ENCODE data around the gene NOP53.
"Not testable (repeated sequence)": the region's sequence is repeated elsewhere in the genome, so short reads cannot be mapped to it uniquely, and the experiment has no call there.

The NOP53 gene

DNA sequence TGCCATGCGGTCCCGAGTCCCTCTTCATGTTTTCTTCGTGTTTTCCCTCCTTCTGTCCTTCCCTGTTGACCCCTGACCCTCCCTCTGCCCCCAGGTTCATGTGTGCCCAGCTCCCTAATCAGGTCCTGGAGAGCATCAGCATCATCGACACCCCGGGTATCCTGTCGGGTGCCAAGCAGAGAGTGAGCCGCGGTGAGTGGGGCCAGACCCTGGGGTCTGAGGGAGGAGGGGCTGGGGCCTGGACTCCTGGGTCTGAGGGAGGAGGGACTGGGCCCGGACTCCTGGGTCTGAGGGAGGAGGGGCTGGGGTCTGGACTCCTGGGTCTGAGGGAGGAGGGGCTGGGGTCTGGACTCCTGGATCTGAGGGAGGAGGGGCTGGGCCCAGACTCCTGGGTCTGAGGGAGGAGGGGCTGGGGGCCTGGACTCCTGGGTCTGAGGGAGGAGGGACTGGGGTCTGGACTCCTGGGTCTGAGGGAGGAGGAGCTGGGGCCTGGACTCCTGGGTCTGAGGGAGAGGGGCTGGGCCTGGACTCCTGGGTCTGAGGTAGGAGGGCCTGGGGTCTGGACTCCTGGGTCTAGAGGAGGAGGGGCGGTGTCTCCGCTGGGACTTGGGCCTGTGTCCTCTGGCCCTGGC is 26.8 kb upstream of the NOP53 start:
- not testable (repeated sequence) for DNase-seq

DNA sequence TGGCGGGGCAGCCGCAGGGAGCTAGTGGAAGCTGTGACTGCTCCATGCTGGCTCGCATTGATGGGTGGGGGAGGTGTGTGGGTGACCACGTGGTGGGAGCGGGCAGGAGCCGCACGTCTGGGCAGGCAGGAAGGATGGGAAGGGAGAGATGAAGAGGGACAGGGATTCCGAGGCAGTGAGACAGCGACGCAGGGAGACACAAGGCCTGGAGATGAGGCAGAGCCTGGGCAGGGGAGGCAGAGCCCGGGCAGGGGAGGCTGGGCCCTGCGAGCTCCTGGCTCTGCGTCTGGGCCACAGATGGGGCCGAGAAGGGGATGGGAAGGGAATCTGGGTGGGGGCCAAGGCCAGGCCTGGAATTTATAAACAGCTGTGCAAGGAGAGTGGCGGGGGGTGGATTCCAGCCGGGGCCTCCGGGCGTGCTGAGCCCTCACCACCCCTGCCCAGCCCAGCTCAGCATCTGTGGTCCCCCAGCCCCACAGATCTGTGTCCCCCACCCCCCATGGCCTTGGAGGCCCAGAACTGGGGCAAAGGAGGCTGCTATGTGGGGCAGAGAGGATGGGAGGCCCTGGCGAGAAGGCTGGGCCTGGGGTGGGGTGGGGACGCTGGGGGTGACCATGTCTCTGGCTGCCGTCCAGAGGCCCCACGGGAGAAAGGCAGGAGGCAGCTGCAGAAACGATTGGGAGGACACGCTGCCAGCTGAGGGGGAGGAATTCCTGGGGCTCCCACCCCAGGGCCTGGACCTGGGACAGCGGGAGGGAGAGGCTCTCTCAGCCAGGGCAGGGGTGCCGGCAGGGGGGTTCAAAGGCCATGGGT is 26.1 kb upstream of the NOP53 start:
- peak; percentile 100 for DNase-seq

DNA sequence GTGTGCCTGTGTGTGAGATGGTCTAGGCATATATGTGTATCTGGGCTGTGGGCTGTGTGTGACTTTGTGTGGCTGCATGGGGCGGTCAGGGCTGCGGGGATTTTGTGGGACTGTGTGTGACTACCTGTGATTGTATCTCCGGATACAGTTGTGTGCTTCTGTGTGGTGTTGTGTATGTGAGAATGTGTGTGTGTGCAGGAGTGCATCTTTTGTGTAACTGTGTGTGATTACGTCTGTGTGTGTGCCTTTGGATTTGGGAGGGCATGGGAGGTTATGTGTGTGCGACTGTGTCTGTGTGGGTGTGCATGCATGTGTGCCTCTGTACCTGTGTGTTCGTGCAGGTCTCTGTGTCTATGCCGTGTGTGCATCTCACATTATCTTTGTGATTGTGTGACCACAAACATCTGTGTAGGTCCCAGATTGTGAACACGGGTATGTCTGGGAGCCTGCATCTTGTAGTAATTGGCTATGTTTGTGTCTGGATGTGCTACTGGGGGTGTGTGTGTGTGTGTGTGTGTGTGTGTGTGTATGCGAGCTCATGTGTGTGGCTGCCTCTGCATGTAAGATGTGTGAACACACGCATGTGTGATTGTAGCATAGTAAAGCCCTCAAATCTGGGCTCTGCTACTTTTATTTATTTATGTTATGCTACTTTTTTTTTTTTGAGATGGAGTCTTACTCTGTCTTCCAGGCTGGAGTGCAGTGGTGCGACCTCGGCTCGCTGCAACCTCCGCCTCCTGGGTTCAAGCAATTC is 24.5 kb upstream of the NOP53 start:
- no peak for DNase-seq

DNA sequence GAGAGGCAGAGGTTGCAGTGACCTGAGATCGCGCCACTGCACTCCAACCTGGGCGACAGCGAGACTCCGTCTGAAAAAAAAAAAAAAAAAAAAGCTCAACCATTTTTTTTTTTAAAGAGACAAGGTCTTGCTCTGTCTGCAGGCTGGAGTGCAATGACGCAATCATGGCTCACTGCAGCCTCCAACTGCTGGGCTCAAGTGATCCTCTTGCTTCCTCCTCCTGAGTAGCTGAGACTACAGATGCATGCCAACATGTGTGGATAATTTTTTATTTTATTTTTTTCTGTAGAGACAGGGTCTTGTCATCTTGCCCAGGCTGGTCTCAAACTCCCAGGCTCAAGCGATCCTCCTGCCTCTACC is 21.8 kb upstream of the NOP53 start:
- peak; percentile 83 for DNase-seq

DNA sequence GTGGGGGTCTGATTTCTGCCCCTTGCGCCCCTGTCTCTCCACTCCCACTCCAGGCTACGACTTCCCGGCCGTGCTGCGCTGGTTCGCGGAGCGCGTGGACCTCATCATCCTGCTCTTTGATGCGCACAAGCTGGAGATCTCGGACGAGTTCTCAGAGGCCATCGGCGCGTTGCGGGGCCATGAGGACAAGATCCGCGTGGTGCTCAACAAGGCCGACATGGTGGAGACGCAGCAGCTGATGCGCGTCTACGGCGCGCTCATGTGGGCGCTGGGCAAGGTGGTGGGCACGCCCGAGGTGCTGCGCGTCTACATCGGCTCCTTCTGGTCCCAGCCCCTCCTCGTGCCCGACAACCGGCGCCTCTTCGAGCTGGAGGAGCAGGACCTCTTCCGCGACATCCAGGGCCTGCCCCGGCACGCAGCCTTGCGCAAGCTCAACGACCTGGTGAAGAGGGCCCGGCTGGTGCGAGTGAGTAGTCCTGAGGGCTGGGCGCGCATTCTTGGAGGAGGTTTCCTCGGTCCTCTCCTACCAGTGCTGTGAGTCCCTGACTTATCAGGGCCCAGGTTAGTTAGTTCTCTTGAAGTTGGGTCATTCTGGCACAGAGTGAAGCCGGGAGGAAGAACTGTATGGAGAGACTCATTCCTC is 19.5 kb upstream of the NOP53 start:
- DNase-seq: no peak

DNA sequence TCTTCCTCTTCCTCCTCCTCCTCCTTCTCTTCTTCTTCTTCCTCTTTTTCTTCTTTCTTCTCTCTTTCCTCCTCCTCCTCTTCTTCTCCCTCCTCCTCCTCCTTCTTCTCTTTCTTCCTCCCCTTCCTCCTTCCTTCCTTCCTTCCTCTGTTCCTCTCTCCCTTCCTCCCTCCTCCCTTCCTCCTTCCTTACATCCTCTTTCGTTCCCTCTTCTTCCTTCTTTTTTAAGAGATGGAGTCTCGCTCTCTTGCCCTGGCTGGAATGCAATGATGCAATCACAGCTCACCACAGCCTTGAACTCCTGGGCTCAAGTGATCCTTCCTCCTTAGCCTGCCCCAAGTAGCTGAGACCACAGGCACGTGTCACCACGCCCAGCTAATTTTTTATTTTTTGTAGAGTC is 18.9 kb upstream of the NOP53 start:
- peak; percentile 67 for DNase-seq

DNA sequence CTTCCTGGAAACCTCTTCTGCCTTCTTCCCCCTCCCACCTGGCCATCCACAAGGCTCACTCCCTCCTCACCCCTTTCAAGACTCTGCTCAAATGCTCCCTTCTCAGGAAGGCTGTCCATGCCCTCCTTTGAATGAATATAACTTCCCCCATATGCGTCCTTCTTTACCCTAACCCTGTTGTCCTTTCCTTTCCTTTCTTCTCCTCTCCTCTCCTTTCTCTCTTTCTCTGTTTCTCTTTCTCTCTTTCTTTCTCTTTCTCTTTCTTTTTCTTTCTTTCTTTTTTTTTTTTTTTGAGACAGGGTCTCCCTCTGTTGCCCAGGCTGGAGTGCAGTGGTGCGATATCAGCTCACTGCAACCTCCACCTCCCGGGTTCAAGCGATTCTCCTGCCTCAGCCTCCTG is 17.1 kb upstream of the NOP53 start:
- not testable (repeated sequence) for DNase-seq

DNA sequence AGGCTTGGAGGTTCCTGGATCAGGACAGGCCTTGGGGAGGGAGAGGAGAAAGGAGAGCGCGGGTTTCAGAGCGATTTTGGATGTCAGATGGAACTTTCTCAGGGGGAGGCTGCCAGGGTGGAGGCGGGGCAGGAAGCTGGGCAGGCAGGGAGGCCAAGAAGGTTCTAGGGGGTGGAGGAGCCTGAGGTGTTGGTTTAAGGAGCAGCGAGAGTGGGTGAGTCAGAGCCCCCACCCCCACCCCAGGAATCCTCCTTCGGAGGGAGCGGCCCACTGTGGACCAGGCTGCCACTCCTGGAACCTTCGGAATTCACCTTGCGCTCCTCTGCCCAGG is 15.9 kb upstream of the NOP53 start:
- DNase-seq: peak; percentile 80

DNA sequence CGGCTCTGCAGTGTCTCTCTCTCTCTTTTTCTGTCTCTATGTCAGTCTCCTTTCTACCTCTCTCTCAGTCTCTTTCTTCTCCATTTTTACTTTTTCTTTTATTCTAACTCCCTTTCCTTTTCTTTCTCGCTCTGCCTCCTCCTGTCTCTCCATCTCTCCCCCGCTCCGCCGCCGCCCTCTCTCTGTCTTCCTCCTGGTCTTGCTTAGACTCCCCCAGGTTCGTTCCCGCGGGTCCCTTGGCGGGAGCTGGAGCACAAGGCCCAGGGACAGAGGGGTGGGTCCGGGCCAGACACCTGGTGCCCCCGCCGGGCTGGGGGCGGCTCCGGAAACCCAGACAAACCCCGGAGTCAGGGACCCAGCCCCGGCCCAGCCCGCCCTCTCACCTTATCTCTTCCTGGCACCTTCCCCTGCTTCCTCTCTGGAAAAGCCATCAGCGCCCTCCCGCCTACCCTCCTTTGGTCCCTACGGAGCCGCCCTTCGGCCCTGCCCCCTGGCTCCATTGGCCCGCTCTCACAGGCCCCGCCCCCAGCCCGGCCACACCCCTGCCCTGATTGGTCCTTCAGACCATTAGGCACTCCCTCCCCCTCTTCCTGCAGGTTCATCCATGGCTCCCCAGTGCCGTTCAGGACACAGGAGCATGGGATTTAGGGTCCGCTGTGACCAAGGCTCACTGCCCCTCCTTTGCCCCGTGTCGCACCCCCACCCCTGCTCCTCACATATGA is 15.4 kb upstream of the NOP53 start:
- no peak for DNase-seq

DNA sequence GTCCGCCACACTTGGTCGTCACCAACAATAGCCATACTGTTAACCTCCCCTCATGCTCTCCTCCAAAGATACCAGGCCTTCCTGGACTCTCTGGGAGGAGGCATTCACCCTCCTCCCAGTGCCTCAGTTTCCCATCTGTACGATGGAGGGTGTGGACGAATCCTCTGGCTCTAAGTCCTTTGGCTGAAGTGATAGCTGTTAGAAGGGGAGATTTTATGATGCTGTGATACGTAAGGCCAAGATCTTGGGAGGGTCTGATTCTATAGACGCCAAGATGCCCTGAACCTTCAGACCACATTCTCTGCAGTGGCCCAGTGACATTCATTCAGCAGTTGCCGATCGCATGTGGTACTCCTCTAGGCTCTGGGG is 14.8 kb upstream of the NOP53 start:
- no peak for DNase-seq

DNA sequence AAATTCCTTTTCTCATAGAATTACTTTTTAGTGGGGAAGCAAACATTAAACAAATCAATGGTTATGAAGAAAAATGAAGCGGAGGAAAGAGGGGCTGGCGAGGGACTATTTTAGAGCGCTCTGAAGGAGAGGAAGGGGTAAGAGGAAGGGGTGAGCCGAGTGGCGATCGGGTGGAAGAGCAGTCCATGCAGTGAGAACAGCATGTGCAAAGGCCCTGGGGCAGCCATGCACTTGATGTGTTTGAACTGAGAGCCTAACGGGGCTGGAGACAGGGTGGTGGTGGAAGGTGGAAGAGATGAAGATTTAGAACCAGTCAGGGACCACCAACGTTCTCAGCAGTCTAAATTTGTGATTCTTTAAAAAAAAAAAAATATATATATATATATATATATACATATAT is 14.4 kb upstream of the NOP53 start:
- no peak for DNase-seq

DNA sequence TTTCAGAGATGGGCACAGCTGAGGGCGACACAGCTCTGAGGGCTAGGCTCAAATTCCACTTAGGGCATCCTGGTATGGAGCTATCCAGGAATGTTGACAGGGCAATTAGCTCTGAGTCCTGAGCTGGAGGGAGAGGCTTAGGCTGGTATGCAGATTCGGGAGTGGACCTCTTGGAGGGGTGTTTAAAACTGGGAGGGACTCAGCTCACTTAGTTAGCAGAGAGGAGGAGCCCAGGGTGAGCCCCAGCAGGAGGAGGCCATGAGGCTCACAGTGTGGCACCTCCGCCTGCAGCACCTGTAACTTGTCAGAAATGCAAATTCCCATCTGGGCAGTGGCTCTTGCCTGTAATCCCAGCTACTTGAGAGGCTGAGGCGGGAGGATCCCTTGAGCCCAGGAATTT is 10.2 kb upstream of the NOP53 start:
- DNase-seq: no peak

DNA sequence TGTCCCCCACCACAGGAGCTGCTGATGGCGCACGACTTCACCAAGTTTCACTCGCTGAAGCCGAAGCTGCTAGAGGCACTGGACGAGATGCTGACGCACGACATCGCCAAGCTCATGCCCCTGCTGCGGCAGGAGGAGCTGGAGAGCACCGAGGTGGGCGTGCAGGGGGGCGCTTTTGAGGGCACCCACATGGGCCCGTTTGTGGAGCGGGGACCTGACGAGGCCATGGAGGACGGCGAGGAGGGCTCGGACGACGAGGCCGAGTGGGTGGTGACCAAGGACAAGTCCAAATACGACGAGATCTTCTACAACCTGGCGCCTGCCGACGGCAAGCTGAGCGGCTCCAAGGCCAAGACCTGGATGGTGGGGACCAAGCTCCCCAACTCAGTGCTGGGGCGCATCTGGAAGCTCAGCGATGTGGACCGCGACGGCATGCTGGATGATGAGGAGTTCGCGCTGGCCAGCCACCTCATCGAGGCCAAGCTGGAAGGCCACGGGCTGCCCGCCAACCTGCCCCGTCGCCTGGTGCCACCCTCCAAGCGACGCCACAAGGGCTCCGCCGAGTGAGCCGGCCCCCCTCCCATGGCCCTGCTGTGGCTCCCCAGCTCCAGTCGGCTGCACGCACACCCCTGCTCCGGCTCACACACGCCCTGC is 4.4 kb upstream of the NOP53 start:
- no peak for DNase-seq

DNA sequence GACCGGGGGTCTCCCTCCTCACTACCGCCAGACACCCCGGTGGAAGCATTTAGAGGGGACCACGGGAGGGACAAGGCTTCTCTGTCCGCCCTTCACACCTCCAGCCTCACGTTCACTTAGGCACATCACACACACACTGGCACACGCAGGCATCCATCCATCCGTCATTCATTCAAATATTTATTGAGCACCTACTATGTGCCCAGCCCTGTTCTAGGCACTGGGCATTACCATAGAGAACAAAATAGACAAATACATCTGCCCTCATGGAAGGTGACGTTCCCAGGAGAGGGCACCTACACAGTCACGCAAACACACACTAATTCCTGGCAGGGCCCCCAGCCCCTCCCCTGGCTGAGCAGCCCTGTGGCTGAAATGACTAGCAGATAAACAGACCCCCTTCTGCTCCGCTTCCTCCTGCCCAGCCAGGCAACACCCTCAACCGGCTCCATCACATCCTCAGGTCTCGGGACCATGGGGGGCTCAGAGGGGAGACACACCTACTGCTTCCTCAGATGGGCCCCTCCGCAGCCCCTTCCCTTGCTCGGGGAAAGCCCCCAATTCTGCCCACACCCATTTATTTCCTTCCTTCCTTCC is 3.7 kb upstream of the NOP53 start:
- DNase-seq: no peak

DNA sequence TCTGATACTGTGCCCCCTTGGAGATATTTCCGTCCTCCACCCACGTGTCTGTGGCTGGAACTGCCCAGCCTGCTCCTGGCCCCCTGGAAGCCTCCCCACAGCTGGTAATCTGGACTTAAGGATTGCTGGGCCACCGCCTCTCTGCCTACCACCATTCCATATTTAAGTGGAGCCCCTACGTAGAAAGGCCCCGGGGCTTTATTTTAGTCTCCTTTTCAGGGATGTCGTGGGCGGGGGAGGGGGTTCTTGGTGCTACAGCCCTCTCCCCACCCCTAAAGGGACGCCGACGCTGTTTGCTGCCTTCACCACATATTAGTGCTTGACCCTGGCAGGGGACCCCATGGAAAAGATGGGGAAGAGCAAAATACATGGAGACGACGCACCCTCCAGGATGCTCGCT is 2.7 kb upstream of the NOP53 start:
- DNase-seq: no peak

DNA sequence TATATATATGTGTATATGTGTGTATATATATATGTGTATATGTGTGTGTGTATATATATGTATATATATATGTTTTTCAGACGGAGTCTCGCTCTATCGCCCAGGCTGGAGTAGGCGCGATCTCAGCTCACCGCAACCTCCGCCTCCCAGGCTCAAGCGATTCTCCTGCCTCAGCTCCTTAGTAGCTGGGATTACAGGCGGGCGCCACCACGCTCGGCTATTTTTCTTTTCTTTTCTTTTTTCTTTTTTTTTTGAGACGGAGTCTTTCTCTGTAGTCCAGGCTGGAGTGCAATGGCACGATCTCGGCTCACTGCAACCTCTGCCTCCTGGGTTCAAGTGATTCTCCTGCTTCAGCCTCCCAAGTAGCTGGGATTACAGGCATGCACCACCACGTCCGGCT is 783 bp downstream of the NOP53 start:
- not testable (repeated sequence) for DNase-seq

DNA sequence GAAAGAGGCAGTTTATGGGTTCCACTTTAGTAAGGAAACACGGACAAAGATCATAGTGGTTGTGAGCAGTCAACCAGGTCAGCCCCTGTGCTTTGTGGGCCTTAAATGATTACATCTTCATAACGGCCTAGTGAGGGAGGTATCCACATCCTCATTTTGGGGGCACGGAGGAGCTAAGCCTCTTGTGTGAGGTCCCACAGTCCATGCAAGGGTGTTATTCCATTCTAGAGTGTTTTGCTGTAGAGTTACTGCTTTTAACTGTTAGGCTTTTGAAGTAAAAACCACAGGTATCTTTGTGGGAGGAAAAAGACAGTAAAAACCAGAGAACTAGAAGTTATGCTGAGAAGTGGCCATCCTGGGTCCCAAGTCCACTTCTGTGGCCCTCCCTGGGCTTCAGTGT is 4.0 kb downstream of the NOP53 start:
- no peak for DNase-seq

DNA sequence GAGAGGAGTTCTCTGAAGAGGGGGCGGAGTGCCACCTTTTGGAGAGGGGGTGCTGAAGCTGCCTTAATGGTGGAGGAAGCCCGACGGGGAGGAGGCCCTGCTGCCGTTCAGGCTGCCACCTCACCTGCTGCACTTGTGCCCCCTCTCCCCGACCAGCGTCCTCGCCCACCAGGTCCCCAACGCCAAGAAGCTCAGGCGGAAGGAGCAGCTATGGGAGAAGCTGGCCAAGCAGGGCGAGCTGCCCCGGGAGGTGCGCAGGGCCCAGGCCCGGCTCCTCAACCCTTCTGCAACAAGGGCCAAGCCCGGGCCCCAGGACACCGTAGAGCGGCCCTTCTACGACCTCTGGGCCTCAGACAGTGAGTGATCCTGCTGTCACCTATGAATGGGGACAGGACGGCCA is 5.4 kb downstream of the NOP53 start:
- DNase-seq: no peak

DNA sequence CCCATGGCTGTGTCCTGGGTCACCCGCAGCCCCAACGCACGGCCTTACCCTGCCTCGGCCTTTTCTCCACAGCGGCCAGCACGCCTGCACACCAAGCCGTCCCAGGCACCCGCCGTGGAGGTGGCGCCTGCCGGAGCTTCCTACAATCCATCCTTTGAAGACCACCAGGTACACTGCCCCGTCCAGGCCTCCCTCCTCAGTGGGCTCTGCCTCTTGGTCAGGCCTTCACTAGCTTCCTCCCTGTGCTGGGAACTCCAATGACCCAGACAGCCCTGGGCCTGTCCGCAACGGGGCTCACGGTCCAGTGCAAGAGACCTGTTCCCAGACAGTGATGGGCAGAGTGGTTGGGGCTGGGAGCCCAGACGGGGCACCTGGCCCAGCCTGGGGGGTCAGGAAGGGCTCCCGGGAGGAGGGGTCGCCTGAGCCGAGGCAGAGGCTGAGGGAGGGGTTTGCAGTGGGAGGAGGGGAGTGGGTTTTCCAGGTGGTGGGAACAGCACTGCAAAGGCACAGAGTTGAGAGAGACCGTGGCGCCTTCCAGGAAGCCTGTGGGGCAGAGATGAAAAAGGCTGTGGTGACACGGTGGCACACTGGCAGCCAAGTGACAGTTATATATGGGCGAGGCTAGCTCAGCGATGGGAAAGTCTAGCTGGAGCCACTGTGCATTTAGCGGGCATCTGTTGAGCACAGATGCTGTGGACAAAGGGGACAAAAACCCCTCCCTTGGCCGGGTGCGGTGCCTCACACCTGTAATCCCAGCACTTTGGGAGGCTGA is 7.3 kb downstream of the NOP53 start:
- no peak for DNase-seq

DNA sequence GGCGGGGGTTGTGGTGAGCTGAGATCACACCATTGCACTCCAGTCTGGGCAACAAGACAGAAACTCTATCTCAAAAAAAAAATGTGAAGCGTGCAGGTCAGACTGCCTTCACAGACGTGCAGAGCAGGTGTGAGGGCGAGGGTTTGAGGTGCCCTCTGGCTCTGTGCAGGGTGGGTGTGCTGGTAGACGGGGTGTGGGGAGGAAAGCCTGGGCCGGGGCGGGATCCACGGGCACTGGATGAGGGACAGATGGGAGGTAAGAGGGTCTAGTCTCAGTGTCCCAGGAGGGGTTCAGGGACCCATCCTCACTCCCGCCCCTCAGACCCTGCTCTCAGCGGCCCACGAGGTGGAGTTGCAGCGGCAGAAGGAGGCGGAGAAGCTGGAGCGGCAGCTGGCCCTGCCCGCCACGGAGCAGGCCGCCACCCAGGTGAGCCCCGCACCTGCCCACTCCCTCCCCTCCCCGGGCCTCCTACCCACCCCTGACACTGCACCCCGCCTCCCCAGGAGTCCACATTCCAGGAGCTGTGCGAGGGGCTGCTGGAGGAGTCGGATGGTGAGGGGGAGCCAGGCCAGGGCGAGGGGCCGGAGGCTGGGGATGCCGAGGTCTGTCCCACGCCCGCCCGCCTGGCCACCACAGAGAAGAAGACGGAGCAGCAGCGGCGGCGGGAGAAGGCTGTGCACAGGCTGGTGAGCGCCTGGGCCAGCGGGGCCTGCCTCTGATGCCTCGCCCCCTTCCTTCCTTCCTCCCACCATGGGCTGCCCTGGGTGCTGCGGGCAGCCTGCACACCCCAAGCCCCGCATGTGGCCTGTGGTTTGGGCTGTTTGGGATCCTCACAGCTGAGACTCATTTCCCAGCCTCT is 9.1 kb downstream of the NOP53 start:
- DNase-seq: no peak
